SKM-1 treated with dmso at 0.1 percent for 144 hours (cell line): ENCODE data around the gene AATK.

ENCODE experiments used
- DNase-seq: peaks from one replicate; lab custom pipeline; 2025; ENCODE audit not compliant: unreplicated experiment; lab: John Stamatoyannopoulos, UW

Gene AATK

DNA sequence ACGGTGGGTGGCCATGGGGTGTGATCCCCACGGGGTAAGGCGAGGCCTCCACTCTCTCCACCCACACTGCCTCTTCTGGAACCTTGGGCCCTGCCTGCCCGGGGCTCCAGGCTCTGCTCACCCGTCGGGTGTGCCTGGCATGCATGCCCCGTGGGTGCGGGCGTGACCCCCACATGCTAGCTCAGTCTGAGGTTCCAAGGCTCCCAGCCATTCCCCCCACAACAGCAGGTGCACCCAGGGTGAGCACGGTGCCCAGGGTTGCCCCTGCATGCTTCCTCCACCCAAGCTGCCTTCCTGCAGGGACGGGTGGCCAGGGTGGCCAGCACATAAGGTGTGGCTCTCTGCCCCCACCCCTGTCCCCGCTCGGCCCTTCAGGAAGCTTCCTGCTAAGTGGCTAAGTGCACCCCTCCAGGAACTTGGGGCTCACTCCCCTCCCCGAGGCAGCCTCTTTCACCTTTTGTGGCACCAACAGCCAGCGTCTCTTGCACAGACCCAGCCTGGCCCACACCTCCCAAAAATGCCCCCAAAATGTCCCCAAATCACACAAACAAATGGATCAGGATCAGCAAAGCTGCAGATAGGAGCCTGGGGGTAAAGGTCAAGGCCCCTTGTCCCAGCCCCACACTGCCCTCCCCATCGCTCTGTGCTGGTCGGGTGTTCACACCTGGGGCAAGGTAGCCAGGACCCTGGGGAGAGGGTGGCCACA, 22.2 kb downstream of the AATK start:
- DNase-seq, result no peak

DNA sequence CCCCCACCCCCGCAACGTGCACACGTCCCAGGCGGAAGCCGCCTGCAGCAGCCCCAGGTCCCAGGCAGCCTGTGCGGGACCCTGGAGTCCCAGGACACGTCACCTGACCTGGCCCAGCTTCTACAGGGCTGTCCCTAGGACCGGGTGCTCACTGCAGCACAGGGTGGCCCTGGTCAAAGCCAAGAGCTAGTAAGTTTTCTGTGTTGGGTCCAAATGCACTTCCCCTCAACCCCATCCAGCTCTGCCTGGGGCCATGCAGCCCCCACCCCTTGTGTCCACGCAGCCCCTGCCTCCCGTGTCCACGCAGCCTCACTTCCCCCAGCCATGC, 22.9 kb downstream of the AATK start:
- DNase-seq, result no peak

DNA sequence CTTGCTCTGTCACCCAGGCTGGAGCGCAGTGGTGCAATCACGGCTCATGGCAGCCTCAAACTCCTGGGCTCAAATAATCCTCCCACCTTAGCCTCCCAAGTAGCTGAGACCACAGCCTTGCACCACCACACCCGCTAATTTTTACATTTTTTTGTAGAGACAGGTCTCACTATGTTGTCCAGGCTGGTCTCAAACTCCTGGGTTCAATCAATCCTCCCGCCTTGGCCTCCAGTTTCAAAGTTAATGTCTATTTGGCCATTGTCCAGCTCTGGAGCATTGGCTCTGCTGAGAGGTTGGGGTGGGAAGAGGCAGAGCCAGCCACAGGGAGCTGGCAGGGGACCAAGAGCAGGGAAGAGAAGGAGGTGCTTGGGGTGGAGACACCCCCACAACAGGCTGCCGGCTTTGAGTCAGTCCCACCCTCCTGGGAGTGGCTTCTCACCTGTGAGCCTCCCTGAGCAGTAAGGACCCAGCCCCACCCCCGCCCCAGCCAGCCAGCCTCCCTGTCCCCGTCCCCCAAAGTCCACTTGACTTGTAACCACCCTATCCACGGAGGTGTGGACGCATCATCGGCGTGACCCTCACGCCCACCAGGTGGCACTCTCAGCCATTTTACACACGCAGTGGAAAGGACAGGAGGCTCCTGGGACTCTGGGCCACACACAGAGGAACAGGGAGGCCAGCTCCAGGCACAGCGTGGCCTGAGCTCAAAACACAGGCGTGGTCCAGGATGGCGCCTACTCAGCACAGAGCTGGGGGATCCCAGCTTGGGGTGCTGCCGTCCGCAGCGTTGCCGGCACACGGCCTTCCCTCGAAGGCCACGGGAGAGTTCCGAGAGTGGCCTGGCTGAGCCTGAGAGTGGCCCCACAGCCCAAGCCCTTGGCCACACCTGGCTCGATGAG, 23.5 kb downstream of the AATK start:
- peak; percentile 60 for DNase-seq

DNA sequence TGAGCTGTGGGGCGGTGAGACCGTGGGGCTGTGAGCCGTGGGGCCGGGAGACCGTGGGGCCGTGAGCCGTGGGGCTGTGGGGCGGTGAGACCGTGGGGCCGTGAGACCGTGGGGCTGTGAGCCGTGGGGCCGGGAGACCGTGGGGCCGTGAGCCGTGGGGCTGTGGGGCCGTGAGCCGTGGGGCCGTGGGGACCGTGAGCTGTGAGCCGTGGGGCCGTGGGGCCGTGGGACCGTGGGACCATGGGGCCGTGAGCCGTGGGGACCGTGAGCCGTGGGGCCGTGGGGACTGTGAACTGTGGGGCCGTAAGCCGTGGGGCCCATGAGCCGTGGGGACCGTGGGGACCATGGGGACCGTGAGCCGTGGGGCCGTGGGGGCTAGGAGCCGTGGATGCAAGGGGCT, 25.3 kb downstream of the AATK start:
- no peak for DNase-seq

DNA sequence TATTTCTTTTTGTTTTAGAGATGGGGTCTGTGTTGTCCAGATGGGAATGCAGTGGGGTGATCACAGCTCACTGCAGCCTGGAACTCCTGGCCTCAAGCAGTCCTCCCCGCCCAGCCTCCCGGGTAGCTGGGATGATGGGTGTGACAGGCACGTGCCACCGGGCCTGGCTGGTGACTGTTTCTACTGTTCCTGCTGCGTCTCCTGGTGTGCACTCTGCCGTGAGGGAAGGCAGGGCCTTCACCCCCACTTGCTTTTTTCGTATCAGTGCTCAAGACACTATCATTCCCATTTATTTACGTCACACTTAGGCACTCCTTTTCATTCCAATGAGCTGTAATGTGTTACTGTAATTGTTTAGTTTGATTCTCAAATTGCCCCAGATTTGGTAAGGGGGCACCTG, 26.0 kb downstream of the AATK start:
- no peak for DNase-seq

DNA sequence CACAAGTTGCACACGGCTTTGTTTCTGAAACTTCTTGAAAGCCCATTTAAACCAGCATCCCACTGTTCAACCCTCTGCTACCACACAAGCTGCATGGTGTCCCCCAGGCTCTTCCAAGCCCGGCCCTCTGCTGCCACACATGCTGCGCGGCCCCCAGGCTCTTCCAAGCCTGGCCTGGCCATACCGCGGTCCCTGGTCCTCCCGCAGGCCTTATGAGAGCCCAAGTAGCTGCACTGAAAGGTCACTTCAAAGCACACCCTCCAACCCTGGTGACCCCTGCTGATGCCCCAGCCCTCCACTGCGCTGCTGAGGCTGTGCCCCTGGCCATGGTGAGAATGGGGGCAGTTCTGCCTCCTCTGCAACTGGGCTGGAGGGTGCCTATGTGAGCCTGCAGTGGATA, 26.6 kb downstream of the AATK start:
- no peak for DNase-seq

GRCh38 chr17:81138500-81138899, 27.5 kb downstream of the AATK start:
- DNase-seq, result no peak

DNA sequence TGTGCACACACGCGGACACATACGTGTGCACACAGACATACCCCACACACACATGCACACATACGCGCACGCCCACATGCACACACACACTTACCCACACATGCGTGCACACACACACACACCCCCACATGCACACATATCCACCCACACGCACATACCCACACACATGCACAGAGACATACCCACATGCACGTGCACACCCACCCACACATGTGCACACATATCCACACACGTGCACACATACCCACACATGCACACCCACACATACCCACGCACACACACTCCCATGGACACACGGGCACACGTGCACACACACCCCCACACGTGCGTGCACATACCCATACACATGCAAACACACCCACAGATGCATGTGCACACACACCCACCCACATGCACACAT, 27.9 kb downstream of the AATK start:
- DNase-seq, result no peak

GRCh38 chr17:81137248-81137647, 28.8 kb downstream of the AATK start:
- DNase-seq, result no peak

DNA sequence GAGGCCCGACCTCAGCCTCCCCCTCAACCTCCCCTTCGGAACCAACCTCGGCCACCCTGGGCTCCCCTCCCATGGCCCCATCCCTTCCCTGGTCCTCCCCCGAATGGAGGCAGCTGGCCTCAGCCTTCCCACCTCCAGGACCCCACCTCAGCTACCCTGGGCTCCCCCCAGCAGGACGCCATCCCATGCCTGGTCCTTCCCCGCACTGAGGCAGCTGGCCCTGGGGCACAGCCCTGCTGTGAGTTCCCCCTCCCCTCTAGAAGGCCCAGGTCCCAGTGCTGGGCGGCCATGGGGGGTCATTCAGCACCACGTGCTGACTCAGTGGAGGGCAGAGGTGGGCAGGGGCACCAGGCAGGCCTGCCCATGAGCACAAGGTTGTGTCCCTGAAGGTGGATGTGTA, 29.7 kb downstream of the AATK start:
- no peak for DNase-seq

DNA sequence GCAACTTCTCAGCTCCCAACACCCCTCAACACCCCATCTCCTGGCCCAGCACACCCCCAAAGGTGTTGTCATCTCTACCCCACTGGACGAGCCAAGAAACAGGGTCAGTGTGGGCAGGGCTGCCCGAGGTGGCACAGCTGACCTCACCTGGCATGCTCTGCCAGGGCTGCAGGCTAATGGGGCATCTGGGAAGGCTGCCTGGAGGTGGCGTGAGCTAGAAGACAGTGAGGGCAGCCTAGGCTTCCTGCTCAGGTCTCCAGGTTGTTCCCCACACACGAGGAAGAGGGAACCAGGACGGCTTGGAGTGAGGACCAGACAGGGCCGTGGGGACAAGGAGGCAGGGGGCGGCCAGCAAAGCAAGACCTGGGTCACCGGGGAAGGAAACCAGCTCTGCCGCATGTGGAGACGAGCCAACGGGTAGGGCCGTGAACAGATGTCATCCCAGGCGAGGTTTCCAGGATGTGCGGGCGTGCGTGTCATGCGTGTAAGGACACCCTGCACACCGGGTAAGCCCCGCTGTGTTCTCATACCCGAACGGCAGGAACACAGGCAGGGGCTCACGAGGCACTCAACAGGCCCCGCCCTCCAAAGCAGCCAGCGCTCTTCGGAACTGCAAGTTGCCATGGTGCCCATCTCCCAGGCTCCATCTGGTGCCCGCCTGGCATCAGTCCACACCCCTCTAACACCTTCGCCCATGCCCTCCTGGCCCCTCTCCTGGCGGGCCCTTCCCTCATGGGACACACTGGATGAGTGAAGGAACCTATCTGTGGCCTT, 30.3 kb downstream of the AATK start:
- DNase-seq, result no peak

- DNase-seq, result no peak
These were observed 31.8 kb downstream of the AATK start for GRCh38 chr17:81134064-81134781.

DNA sequence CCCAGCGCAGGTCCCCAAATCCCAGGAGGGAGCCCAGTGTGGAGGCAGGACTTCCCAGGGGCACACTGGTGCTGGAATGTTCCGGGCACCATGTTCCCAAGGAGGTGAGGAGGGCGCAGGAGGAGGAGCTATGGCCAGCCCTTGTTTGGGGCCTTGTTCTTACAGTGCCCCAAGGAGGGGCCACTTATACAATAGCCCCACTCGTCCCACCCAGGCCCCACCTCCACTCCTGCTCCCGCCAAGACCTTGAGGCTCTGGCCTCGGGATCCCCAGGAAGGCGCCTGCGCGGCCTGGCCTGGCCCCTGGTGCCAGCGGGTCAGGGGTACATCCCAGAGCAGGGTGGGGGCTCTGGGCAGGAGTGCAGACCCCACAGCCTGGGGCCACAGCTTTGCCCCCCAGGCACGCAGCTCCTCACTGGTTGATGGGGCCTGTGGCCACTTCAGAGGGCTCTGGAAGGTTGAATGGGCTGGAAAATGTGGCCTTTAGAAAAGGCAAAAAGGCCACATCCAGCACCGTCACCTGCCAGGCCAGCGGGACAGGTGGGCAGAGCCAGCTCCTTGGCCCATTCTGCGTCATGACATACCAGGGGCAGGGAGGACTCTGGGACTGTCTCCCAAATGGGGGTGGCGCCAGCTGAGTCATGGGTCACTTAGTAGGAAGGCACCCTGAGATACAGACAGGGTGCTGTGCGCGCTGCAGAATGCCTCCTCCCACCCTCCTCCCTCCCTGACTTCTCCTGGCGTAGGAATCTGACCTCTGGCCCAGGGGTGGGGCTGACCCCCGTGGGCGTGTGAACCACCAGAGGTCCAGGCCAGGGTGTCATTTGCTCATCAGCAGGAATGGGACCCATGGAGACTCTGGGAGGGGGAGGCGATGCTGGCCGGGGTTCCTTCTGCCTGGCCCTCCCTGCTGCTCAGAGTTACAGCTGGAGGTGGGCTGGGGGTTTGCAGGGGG, 33.0 kb downstream of the AATK start:
- no peak for DNase-seq

- no peak for DNase-seq
These were observed 33.9 kb downstream of the AATK start for GRCh38 chr17:81132197-81132540.

GRCh38 chr17:81131486-81132196, 34.4 kb downstream of the AATK start:
- no peak for DNase-seq

DNA sequence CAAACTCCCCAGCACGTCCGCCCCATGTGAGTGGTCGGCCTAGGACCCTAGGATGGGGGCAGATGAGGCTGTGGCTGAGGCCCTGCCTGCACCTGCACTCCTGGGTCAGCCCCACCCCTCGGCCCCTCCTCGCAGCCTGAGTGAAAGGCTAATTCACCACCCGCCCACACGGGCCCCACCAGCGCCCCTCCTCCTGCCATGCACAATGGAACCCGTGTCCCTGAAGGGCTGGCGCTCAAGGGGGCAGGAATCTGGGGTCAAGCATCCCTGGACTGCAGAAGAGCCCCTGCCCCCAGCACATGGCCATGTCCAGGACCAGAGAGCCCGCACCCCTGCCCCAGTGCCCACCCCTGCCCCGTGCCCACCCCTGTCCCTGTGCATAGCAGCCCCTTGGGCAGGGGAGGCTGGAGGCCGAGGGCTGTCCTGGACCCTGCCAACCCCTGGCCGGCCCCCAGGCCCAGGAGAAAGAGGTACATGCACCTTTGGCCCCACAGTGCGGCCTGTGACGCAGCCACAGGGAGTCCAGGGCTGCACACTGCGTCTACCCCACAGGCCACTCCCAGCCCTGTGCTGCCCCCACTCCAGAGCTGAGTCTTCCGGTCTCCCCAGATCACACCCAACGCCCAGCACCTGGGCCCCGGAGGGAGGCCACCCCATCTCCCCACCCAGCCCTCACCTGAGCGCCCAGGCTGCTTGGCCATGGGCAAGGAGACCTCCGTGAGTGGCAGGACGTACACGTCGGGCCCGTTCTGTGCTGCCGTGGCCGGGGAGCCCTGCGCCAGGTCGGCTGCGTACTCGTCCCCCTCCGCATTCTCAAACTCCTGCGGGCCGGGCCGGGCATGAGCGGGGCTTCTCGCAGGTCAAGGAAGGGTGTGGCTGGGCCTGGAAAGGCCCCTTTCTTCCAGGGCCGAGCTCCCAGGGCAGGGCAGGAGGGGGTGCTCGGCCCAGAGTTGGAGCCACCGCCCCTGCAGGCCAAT, 35.3 kb downstream of the AATK start:
- DNase-seq, result no peak

DNA sequence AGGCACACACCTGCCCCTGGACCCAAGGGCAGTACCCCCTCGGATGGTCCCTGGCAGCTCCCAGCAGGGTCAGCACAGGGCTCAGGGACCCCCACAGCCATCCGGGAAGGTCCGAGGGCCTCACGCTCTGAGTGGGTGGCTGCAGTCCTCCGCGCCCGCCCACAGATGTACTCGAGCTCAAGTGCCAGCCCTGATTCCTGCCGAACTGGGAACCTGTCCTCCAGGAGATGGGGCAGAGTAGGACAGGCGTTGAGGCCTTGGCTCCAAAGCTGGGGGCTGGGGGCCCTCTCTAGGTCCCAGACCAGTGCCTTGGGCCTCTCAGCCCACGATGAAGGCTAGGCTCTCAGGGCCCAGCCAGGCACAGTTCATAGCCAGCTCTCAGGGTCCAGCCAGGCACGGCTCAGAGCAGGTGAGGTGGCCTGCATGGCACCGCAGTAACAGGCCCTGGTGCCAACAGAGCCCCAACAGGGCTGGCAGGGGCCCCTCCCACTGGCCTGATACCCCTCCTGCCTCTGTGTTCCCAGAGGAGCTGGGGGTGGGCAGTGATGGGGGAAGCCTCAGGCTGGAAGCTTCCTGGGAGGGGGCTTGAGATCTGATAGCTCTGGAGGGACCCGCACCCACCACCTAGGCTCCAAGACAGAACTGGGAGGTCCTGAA, 36.2 kb downstream of the AATK start:
- no peak for DNase-seq

- DNase-seq, result no peak
These were observed 36.7 kb downstream of the AATK start for GRCh38 chr17:81129289-81129688.
